Femur (tissue), 1 donor: ENCODE measurements around the gene MYCBP.
"Not testable (repeated sequence)": the region's sequence is repeated elsewhere in the genome, so short reads cannot be mapped to it uniquely, and the experiment has no call there.

Source experiments
- DNase-seq: peaks from one replicate; pipeline ENCODE4 v3.0.0-alpha.2; 2017

Gene MYCBP, protein sequence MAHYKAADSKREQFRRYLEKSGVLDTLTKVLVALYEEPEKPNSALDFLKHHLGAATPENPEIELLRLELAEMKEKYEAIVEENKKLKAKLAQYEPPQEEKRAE

DNA sequence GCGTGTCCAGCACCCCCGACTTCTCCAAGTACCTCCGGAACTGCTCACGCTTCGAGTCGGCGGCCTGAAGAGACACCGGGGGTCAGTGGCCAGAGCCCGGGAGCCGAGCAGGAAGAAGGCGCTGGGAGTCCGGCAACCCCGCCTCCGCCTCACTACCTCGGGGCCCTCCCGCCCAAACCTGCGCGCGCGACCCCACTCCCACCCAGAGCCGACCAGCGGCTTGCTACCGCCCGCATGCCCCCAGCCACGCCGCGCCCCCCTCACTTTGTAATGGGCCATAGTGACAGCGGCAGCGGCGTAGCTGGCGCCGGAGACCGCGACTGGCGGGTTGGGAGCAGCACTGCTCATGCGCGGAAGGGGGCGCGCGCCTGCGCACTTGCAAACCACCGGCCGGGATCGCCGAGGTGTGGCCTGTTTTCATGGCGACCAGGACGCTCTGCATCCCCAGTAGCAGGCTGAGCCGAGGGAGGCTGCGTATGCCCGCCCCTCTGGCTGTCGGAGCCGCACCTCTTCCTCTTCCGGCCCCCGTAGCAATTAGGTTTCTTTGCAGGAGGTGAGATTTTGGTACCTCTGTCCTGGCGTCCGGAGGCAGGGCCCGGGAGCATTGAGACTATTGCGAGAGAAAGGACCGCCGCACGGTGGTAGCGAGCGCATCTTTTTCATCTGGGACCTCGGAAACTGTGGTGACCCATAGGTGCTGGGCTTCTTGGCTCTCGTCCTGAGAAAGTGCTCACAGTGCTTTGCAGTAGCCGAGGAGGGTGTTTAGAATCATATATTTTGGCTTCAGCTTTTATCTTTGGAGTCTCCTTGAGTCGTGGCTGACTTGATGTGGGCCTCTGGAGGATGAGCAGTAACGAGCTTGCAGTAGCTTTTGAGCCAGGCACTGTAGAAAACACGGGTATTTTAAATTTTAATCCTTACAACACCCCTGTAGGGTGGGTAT is at the start of gene MYCBP:
MYCBP (minus strand) TSS at position 322 of the 943 bp plus-strand sequence; CDS start at position 279, 43 bp downstream.
- DNase-seq: peak; percentile 98

DNA sequence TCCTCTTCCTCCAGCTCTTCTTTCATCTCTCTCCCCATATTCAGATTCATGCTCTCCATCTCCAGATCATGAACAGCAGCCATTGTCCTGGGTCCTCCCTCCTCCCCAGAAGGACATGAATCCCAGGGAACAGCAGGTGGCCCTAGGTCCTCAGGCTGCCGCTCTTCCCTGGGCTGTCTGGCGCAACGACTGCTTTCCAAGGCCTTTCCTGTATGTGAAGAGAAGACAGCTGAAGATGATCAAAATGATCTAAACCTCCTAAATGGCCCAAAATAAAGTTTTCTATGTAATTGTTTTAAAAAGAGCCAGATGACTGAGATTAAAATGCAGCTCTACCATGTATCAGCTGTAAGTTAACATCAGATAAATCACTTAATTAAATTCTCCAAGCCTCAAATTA is 46.0 kb upstream of the MYCBP start:
- DNase-seq: no peak

DNA sequence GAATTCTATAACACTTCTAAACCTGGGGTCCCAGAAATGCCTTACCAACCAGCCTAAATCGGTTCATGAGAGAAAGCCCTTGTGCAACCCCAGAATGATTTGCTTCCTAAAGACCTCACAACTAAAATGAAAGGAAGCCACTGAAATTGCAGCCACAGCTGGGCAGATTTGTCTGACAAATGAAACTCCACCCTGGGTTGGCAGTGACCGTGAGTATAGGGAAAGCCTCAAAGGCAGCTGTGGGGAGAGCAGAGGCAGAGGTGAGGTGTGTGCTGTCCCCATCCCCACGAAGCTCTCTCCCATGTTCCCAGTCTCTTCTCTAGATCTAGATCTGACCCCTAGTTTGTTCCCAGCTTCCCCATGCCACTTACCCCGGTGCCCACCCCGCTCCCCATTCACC is 45.4 kb upstream of the MYCBP start:
- DNase-seq: no peak

DNA sequence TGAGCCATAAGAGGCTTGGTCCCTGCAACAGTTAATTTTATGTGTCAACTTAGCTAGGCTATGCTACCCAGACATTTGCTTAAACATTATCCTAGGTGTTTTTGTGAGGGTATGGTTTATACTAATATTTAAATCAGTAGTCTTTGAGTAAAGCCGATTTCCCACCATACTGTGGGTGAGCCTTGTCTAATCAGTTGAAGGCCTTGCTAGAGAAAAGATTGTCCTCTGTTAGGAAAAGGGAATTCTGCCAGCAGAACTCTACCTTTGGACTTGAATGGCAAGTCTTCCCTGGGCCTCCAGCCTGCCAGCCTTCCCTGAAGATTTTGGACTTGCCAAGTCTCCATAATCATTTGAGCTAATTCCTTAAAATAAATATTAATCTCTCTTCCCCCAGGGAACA is 44.6 kb upstream of the MYCBP start:
- no peak for DNase-seq

DNA sequence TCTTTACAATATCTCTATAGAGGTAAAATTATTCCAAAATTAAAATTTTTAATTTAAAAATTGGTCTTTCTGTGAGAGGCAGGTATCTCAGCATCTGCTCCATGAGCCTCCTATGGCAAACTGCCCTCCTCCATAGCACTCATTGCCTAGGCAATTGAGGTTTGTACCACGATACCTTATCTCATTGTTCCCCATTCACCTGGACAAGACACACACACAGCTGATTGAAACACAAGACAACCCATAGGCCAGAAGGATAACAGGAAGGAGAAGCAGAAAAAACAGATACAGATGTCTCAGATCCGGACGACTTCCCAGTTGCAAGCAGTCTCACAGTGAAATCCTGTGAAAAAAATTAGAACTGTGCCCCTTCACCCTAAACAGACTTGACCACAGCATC is 44.2 kb upstream of the MYCBP start:
- DNase-seq: no peak

DNA sequence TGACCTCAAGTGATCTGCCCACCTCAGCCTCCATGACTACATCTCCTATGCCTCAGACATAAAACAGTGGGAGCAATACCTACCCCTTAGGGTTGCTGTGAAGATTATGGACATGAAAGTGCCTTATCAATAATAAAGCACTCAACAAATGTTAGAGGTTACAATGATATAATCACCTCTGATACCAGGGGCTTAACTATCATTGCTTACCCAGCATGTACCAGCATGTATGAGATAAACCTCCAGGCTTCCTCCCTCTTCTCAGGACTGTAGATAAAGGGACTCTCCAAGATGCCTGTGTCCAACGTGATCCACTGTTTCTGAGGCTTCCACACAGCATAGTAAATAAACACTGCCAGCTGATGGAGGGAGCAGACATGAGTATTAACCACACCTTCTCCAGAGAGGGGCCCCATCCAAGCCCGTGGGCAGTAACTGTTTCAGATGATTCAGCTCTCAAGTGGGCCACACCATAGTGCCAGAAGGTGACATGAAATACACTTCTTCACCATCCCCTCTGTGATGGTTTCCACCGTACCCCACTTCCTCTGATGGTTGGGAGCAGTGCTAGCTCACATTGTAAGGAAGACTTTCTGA is 42.3 kb upstream of the MYCBP start:
- DNase-seq: no peak

DNA sequence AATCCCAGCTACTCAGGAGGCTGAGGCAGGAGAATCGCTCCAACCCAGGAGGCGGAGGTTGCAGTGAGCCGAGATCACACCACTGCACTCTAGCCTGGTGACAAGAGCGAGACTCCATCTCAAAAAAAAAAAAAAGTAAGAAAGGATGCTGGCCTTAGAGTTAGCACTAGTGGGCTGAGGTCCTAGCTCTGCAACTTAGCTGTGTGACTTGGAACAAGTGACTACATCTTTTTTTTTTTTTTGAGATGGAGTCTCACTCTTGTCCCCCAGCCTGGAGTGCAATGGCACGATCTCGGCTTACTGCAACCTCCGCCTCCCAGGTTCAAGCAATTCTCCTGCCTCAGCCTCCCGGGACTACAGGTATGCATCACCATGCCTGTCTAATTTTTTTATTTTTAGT is 41.8 kb upstream of the MYCBP start:
- not testable (repeated sequence) for DNase-seq

DNA sequence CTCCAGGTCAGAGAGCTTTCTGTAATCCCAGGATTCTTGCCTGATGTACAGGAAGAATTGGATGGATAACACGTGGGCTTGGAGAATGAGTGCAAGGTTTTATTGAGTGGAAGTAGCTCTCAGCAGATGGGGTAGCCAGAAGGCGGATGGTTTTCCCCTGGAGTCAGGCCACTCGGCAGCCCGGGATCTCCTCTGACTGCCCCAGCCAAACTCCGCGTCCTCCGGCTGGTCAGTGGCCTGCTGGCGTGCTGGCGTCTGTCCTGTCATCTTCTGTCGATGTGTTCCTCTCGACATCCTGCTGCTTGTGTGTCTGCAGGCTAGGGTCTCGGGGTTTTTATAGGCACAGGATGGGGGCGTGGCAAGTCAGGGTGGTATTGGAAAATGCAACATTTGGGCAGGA is 35.7 kb upstream of the MYCBP start:
- no peak for DNase-seq

DNA sequence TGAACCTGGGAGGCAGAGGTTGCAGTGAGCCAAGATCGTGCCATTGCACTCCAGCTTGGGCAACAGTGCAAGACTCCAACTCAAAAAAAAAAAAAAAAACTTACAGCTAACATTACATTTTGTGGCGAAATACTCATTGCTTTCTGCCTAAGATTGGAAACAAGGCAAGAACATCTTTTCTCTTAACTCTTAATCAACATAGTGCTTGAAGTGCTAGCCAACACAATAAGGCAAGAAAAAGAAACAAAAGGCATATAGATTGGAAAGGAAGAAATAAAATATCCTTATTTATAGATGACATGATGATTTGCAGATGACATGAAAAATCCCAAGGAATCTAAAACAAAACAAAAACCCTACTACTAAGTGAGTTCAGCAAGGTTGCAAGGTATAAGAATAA is 32.8 kb upstream of the MYCBP start:
- no peak for DNase-seq

DNA sequence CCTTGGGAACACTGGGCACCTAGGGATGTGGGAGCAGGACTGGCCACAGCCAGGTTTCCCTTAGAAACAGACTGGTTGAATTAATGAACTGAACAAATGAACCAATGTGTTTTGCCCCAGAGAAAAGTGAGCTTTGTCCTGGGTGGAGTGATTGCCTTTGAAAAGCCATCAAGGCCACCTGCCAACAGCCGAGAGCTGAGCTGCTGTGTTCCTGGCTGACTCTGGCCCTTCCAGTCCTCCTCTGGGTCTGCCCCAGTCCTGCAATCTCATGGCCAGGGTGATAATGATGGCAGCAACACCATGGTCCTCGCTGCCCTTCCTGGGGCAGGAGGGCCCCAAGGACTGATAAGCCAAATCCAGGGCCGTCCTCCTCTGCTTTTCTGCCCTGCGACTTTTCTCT is 26.4 kb upstream of the MYCBP start:
- no peak for DNase-seq

DNA sequence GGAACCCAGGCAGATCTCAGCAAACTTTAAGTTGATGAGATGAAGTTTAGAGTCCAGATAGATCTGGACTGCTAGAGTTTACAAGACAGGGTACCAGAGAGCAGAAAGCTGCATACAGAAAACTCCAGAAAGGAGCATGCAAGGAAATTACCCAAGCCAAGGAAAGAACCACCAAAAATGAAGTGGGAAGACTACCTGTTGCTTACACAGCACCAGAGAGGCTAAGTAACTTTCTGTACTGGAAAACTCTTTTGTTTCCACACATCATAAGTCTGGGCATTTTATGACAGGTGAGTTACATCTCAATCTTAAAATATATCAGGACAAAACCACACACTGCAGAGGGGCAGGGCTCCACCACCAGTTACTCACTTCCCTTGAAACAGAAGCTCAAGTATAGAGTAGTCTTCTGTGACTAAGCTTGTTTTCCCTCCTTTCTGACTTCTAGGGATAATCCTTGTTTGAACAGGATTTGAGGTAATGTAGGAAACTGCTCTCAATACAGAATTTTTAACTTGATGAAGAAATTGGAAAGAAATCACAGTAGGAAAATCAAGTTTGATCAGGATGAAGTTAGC is 25.6 kb upstream of the MYCBP start:
- DNase-seq: no peak

DNA sequence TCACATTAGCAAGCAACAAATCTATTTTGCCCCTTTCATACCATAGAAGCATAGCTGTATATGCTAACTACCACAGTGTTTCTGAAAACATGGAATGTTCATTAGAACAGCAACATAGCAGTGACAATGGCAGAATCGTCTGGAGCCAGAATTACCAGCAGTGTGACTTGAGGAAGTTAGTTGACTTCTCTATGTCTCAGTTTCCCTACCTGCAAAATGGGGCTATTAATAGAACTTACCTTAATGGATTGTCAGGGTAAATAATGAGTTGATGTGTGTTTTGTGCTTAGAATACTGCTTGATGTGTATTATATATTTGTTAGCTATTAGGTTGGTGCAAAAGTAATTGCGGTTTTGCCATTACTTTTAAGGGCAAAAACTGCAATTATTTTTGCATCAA is 23.0 kb upstream of the MYCBP start:
- no peak for DNase-seq

DNA sequence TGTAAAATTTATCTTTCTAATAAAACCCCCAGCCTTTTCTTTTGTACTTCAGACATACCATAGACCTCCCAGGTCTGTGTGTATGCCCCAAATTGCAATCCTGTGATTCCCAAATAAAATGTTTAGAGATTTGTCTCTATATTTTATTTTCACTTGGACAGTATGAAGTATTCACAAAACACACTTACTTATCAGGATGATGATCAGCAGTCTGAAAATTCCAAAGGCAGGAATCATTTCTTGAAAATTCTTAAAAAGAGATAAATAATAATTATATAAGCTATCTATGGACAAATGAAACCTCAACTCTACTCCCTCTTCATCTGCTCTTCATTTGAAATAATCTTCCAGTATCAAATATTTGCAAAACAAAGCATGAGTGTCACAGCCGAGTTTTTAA is 19.8 kb upstream of the MYCBP start:
- no peak for DNase-seq

DNA sequence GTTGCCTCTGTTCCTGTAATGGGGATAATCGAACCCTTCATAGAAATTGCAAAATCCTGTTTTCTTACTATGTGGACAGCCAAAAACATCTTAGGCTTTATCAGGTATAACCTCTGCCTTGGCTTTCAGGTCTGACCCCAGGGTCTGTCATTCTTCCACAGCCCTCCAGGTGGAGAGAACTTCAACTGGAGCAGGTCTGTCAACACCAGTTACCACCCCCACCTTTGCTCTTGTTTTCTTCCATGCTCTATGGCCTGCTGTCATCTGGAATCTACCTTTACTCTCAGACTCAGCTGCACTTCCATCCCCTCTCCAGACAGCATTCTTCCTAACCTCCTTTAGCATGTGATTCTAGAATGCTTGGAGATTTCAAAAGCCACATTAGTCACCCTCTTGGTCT is 18.6 kb upstream of the MYCBP start:
- no peak for DNase-seq

DNA sequence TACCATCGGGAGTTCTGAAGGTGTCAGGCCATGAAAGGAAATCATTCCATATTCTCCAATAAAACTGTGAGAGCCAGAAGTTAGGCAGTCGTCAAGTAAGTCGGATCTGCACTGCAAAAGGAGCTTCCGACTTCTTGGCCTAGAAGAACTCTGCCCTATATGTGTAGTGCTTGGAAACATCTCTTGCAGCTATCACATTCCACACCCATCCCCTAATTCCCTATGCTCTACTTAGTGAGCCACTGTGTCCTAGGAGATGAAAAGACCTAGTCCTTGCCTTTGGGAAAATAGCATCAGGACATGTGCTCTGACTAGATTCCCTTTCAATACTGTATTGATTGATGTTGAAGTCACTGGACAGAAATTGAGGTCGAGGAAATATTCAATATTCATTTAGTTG is 16.4 kb upstream of the MYCBP start:
- DNase-seq: no peak

DNA sequence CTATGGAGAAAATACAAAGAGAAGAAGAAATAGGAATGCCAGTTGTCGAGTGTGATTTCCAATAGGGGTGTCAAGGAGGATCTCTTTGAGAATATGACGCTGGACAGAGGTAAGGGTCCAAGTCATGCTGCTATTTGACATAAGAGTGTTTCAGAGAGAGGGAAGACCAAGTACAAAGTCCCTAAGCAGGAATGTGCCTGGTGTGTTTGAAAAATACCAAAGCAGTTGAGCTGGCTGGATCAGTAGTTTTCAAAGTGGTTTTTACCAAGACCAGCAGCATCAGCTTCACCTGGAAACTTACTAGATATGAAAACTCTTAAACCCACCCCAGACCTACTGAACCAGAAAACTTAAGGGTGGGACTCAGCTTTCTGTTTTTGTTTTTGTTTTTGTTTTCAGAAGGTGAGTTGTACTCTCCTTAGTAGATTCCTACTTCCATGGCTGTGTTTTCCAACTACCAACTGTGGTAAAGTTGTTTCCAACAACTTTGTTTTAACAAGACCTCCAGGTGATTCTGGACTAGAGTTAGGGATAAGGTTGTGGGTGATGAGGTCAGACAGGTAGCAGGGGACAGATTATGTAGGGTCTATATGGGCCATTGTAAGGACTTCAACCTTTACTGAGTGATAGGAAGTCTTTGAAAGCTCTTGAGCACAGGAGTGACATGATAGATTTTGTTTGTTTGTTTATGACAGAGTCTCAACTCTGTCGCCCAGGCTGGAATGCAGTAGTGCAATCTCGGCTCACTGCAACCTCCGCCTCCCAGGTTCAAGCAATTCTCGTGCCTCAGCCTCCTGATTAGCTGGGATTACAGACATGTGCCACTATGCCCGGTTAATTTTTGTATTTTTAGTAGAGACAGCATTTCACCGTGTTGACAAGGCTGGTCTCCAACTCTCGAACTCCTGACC is 15.5 kb upstream of the MYCBP start:
- DNase-seq: no peak

DNA sequence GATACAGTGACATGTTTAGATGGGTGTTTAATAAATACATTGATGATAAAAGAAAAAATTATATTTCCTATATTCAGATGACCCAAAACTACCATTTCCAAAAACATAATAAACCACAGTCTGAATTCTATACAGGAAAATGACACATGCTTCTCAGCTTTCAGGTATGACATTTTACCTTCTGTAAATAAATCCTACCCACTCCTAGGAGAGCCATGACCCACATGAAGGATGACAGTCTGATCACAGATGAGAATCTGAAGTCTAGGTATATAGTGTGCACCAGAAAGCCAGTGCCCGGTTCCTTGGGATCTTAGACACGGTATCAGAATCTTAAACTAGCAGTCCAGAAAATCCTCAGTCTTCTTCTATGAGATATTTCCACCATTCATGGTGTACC is 11.9 kb upstream of the MYCBP start:
- no peak for DNase-seq

DNA sequence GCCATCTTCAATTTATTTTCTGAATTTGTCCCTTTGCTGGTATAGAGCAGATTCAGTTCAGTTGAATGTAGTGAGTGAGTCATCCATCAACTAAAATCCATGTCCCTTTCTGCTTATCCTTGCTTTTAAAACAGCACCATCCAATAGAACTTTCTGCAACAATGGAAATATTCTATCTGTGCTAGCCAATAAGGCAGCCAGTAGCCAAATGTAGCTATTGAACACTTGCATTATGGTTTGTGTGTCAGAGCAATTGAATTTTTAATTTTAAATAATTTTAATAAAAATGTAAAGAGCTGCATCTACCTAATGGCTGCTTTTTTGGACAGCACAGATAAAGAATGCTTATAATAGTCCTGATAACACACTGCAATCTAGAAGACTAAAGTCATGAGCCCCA is 8.3 kb upstream of the MYCBP start, which contains the start of gene GJA9:
GJA9 (minus strand) TSS at position 101 of the 400 bp plus-strand sequence. CDS start 5,489 bp downstream, outside the sequence.
- no peak for DNase-seq

DNA sequence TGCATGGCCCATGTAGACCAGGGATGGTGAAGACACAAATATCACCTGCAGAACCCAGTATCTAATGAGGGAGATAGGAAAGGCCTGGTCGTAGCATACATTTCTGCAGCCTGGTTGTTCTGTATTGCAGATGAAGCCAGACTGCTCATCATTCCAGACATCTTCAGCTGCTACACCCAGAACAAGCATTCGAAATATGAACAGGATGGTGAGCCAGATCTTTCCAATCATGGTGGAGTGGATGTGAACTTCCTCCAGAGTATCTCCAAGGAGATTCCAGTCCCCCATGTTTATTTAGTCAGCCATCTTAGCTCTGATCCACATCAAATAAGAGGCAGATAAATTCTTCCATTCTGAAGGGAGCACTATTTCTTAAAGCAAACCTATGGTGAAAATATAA is 2.7 kb upstream of the MYCBP start:
- DNase-seq: no peak

DNA sequence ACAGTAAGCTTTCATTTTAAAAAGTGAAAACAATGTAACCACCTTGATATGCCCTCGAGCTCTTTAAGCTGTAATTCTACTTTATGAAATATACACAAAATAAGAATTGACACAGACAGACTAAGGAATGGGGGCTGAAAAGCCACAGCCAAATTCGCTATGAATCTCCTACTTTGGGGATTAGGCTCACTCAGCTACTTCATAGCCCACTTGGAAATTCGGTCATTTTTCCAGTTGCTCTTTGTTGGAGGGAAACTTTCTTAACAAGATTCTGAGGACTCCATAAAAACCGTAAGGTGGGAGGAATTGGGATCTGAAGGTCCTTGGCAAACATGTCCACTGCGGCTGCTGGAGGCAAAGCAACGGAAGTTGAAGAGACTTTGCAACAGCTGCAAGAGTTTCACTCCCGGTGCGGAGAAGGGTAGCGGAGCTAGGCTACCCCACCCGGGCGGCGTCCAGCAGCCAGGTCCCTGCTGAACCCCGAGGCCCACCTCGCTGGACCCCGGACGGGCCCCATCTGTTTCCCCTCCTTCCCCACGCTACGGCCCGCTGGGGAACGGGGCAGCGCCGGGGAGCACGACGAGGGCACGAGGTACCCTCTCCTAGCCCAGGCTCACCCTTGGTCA is 634 bp downstream of the MYCBP start:
- no peak for DNase-seq

DNA sequence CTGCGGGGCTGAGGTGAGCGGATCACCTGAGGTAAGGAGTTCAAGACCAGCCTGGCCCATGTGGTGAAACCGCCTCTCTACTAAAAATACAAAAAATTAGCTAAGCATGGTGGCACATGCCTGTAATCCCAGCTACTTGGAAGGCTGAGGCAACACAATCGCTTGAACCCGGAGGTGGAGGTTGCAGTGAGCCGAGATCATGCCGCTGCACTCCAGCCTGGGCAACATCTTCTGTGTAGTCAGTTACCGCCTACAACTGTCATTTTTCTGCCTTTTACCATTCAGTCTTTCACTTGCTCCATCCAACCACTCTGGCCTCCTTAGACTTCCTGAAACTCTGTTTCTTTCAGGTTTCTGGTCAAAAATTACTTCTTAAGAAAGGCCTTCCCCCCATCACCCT is 2.2 kb downstream of the MYCBP start:
- no peak for DNase-seq

DNA sequence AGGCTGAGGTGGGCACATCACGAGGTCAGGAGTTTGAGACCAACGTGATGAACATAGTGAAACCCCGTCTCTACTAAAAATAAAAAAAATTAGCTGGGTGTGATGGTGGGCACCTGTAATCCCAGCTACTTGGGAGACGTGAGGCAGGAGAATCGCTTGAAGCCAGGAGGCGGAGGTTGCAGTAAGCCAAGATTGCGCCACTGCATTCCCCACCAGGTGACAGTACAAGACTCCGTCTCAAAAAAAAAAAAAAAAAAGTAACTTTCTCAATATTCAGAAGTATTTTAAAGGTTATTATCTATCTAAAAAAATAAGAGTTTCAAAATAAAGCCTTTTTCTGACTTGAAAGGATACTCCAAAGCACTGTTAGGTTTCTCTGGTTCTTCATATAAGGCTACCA is 5.9 kb downstream of the MYCBP start:
- DNase-seq: no peak
